GM23338 (cell line): Measurements from ENCODE around the gene NTNG2. TPM values are rescaled to one million over a fixed set of nuclear protein-coding genes. Genes with fewer than 3 reads are reported as not detected.

ENCODE experiments used
- ATAC-seq: fragments of 200-7000 bp; cut with Tn5 transposase; 3 replicates; pipeline ENCODE4 v1.9.1; 2020
- DNase-seq: peaks from one replicate; pipeline ENCODE4 v3.0.0-alpha.2; 2015; ENCODE audit warnings: low spot score
- H2AFZ ChIP-seq: fragments of 200-600 bp; sonication (generic); 2 replicates; pipeline ENCODE4 v1.8.0; 2016; ENCODE audit warnings: antibody characterized with exemption, mild to moderate bottlenecking, moderate library complexity
- H3F3A ChIP-seq: fragments of 200-600 bp; sonication (generic); replicated peaks from 2 replicates; pipeline ENCODE4 v1.8.0; 2017; ENCODE audit warnings: antibody characterized with exemption, mixed run types, low read depth
- H3K27ac ChIP-seq: fragments of 200-600 bp; sonication (generic); 2 replicates; pipeline ENCODE4 v1.6.1; 2016; ENCODE audit warnings: low read depth
- H3K27me3 ChIP-seq: fragments of 200-600 bp; sonication (generic); 2 replicates; pipeline ENCODE4 v1.8.0; 2016; ENCODE audit warnings: mild to moderate bottlenecking, mixed run types, moderate library complexity; ENCODE audit not compliant: insufficient read depth
- H3K36me3 ChIP-seq: fragments of 200-600 bp; sonication (generic); 2 replicates; pipeline ENCODE4 v1.8.0; 2016; ENCODE audit warnings: mild to moderate bottlenecking; ENCODE audit not compliant: insufficient read depth
- H3K4me1 ChIP-seq: fragments of 200-600 bp; sonication (generic); 2 replicates; pipeline ENCODE4 v1.8.0; 2016; ENCODE audit warnings: mild to moderate bottlenecking, moderate library complexity; ENCODE audit not compliant: insufficient read depth
- H3K4me2 ChIP-seq: fragments of 200-600 bp; sonication (generic); 2 replicates; pipeline ENCODE4 v1.7.1; 2017; ENCODE audit warnings: mixed run types
- H3K4me3 ChIP-seq: fragments of 200-600 bp; sonication (generic); 2 replicates; pipeline ENCODE4 v1.6.1; 2016; ENCODE audit warnings: mixed run types
- H3K79me2 ChIP-seq: fragments of 200-600 bp; sonication (generic); replicated peaks from 2 replicates; pipeline ENCODE4 v1.8.0; 2017; ENCODE audit warnings: mild to moderate bottlenecking; ENCODE audit not compliant: insufficient read depth
- H3K9me2 ChIP-seq: fragments of 200-600 bp; sonication (generic); 2 replicates; pipeline ENCODE4 v1.8.0; 2017; ENCODE audit not compliant: insufficient read depth
- H4K20me1 ChIP-seq: fragments of 200-600 bp; sonication (generic); replicated peaks from 2 replicates; pipeline ENCODE4 v1.8.0; 2017; ENCODE audit warnings: mild to moderate bottlenecking; ENCODE audit not compliant: insufficient read depth
- H3K27ac Mint-ChIP-seq: 2 replicates; pipeline ENCODE4 v1.8.0; 2020; ENCODE audit warnings: inconsistent platforms, mild to moderate bottlenecking, moderate library complexity, mixed read lengths
- H3K27me3 Mint-ChIP-seq: 3 replicates; pipeline ENCODE4 v1.8.0; 2022; ENCODE audit warnings: low read depth, mild to moderate bottlenecking, moderate library complexity, mixed read lengths, inconsistent platforms; ENCODE audit not compliant: insufficient read depth, poor library complexity
- H3K36me3 Mint-ChIP-seq: 3 replicates; pipeline ENCODE4 v1.8.0; 2021; ENCODE audit warnings: low read depth, mild to moderate bottlenecking, inconsistent platforms, moderate library complexity, mixed read lengths
- H3K4me1 Mint-ChIP-seq: 3 replicates; pipeline ENCODE4 v1.8.0; 2020; ENCODE audit warnings: mild to moderate bottlenecking, inconsistent platforms, mixed read lengths
- H3K4me3 Mint-ChIP-seq: 3 replicates; pipeline ENCODE4 v1.8.0; 2021; ENCODE audit warnings: moderate library complexity, mild to moderate bottlenecking, inconsistent platforms, mixed read lengths
- H3K9me3 Mint-ChIP-seq: 3 replicates; pipeline ENCODE4 v1.8.0; 2020; ENCODE audit warnings: moderate library complexity, mild to moderate bottlenecking, inconsistent platforms, mixed read lengths
- CREB1 ChIP-seq: fragments of 250-450 bp; sonication (Bioruptor Pico); IDR thresholded peaks from 2 replicates; pipeline ENCODE4 v1.5.0; 2020; ENCODE audit warnings: low read depth, mild to moderate bottlenecking, moderate library complexity
- CTCF ChIP-seq, 2 experiments: fragments of 200-600 bp in 1 of 2; sonication (generic) in 1 of 2; conservative IDR thresholded peaks; 2 replicates each; pipeline versions ENCODE4 v1.5.1 to v1.6.1; 2016 to 2017; ENCODE audit warnings: antibody characterized with exemption in 2 of 2, low read depth in 2 of 2, mild to moderate bottlenecking in 2 of 2, moderate library complexity in 1 of 2
- ETS1 ChIP-seq: IDR thresholded peaks from 2 replicates; pipeline ENCODE4 v1.6.1; 2016; ENCODE audit warnings: antibody characterized with exemption
- EZH2 ChIP-seq: fragments of 200-600 bp; sonication (generic); IDR thresholded peaks from one replicate; pipeline ENCODE4 v1.8.0; 2017; ENCODE audit warnings: antibody characterized with exemption, mild to moderate bottlenecking, low read depth; ENCODE audit not compliant: unreplicated experiment
- EZH2phosphoT487 ChIP-seq: fragments of 200-600 bp; sonication (generic); IDR thresholded peaks from one replicate; pipeline ENCODE4 v1.8.1; 2018; ENCODE audit warnings: antibody characterized with exemption; ENCODE audit not compliant: unreplicated experiment
- JUNB ChIP-seq: IDR thresholded peaks from one replicate; pipeline ENCODE4 v1.6.1; 2016; ENCODE audit warnings: antibody characterized with exemption; ENCODE audit not compliant: unreplicated experiment
- NANOG ChIP-seq: IDR thresholded peaks from 2 replicates; pipeline ENCODE4 v1.6.1; 2016; ENCODE audit warnings: antibody characterized with exemption, borderline replicate concordance
- POLR2AphosphoS5 ChIP-seq: IDR thresholded peaks from 2 replicates; pipeline ENCODE4 v1.6.1; 2016; ENCODE audit warnings: antibody characterized with exemption, low read depth
- REST ChIP-seq: IDR thresholded peaks from one replicate; pipeline ENCODE4 v1.6.1; 2018; ENCODE audit warnings: antibody characterized with exemption; ENCODE audit not compliant: unreplicated experiment
- STAT1 ChIP-seq: IDR thresholded peaks from one replicate; pipeline ENCODE4 v1.6.1; 2016; ENCODE audit warnings: antibody characterized with exemption; ENCODE audit not compliant: unreplicated experiment
- ZNF114 ChIP-seq: fragments of 250-450 bp; sonication (Bioruptor Pico); IDR thresholded peaks from 2 replicates; pipeline ENCODE4 v1.5.0; 2020; ENCODE audit warnings: mild to moderate bottlenecking, moderate library complexity
- ZNF331 ChIP-seq: fragments of 250-450 bp; sonication (Bioruptor Pico); IDR thresholded peaks from 2 replicates; pipeline ENCODE4 v1.5.0; 2020; ENCODE audit warnings: low read depth, mild to moderate bottlenecking, moderate library complexity
- ZNF462 ChIP-seq: fragments of 250-450 bp; sonication (Bioruptor Pico); IDR thresholded peaks from 2 replicates; pipeline ENCODE4 v1.5.0; 2020; ENCODE audit warnings: mild to moderate bottlenecking, moderate library complexity
- polyA plus RNA-seq: library from polyadenylated mRNA; unstranded; fragments of >200 nt; fragmentation: Nextera tagmentation; extraction: Ambion mirVana; gene quantifications from 2 replicates; pipeline ENCODE4 v1.2.1, GENCODE V29; 2016
- total RNA-seq: library from RNA; depleted of rRNA; stranded (reverse); fragments of >200 nt; shearing (Covaris generic); gene quantifications from 2 replicates; pipeline ENCODE4 v1.2.3, GENCODE V29; 2014

The NTNG2 gene
- total and polyA plus RNA-seq, 2 experiments from 2014 or later = 0.99 to 1.7 TPM

GRCh38 chr9:132141948-132142594, 19.8 kb upstream of the NTNG2 start (continued):
- TF ChIP-seq REST (no peak), ZNF114 (no peak), ZNF331 (no peak), ETS1 (no peak), EZH2 (no peak)

- H3K4me2 ChIP-seq = no peak overlapping the region
- no peaks in the 10 kb centered on the region for H3K79me2 ChIP-seq
- no peak overlapping the region for H3K27ac ChIP-seq
- Mint-ChIP-seq H3K4me3 (no peak overlapping the region), H3K4me1 (peaks cover 26% of the 10 kb centered on the region), H3K27ac (no peak overlapping the region), H3K36me3 (no peaks in the 10 kb centered on the region), H3K9me3 (no peaks in the 10 kb centered on the region), H3K27me3 (peaks cover 17% of the 10 kb centered on the region)
- DNase-seq (no peak), ATAC-seq (no peak)
- no peaks in the 10 kb centered on the region for H3K36me3 ChIP-seq
- no peaks in the 10 kb centered on the region for H4K20me1 ChIP-seq
- H3K4me3 ChIP-seq = no peak overlapping the region
- peaks cover 3% of the 10 kb centered on the region; the same call in 1 of the 2 replicates for H3K27me3 ChIP-seq
- H3K9me2 ChIP-seq = no peaks in the 10 kb centered on the region
- H2AFZ ChIP-seq = no peak overlapping the region
- H3F3A ChIP-seq = peaks cover 4% of the 10 kb centered on the region; the same call in 1 of the 2 replicates
- peaks cover 20% of the 10 kb centered on the region for H3K4me1 ChIP-seq
- TF ChIP-seq POLR2AphosphoS5 (no peak), NANOG (no peak), CREB1 (CRISPR knock-in tag) (no peak), EZH2phosphoT487 (no peak), CTCF (conservative IDR thresholded peaks at IDR 0.05; ENCODE audit: low read depth in 2 of 2) (no peak), JUNB (no peak), ZNF114 (no peak), ZNF462 (no peak), STAT1 (no peak), ZNF331 (no peak)
These were observed 18.9 kb upstream of the NTNG2 start for GRCh38 chr9:132142924-132143323.
